ENCODE results near the gene TBCE. TPM values are rescaled to one million over a fixed set of nuclear protein-coding genes. Genes with fewer than 3 reads are reported as not detected.
"Not testable (repeated sequence)": the region's sequence is repeated elsewhere in the genome, so short reads cannot be mapped to it uniquely, and the experiment has no call there.

TBCE gene
- total and polyA plus RNA-seq, 9 of the 15 experiments (the other 6 are each of a cell fraction or from before 2014, with no cell fraction given): 52.6 to 92.1 (median 82.1) TPM

- intact Hi-C loops (cut with micrococcal nuclease); ATAC-seq; DNase-seq (ENCODE audit: extremely low read depth in 1 of 4, low spot score in 3 of 4); H3K9me1 ChIP-seq (ENCODE audit: control insufficient read depth, insufficient read depth, low read length); in situ Hi-C loops (cut with MboI); H4K20me1 ChIP-seq (replicated peaks; ENCODE audit: control insufficient read depth, insufficient read depth, low read length); H2AFZ ChIP-seq (ENCODE audit: low read depth, low read length); FAIRE-seq; CTCF ChIA-PET (ENCODE audit: low intra/inter-chr PET ratio); H3K4me1 ChIP-seq (replicated peaks in 1 of 2; ENCODE audit: control insufficient read depth in 2 of 2, insufficient read depth in 2 of 2, low read length in 2 of 2); H3K4me3 ChIP-seq; H3K27ac ChIP-seq (ENCODE audit: extremely low read depth, low read depth, low read length); H3K9ac ChIP-seq (ENCODE audit: insufficient read depth in 1 of 2, low read depth in 2 of 2, low read length in 2 of 2); H3K4me2 ChIP-seq (ENCODE audit: insufficient read depth, low read length); H3K27me3 ChIP-seq (ENCODE audit: control insufficient read depth in 2 of 2, insufficient read depth in 2 of 2, low read length in 2 of 2); H3K9me3 ChIP-seq (replicated peaks; ENCODE audit: control insufficient read depth, insufficient read depth, low read depth, low read length); BruUV-seq (replicated peaks): not testable (repeated sequence)
- POLR2A ChIA-PET: interaction anchor here (2.9 to 4.9 kb wide), 2 partner anchors 11 to 12 kb away, joined by 12 to 20 read pairs; partner anchors contain the start of gene TBCE
- 89% methylated on average over 11 of the region's 11 CpGs for WGBS (ENCODE audit: insufficient coverage, low coverage, missing lambda C conversion rate)
- Histone ChIP-seq H3K36me3 (ENCODE audit: control insufficient read depth, insufficient read depth, low read length) (peaks cover 65% of the 10 kb centered on the region), H3K79me2 (ENCODE audit: control insufficient read depth, insufficient read depth, low read length) (peaks cover 60% of the 10 kb centered on the region)
These were observed 11.0 kb downstream of the TBCE start for GRCh38 chr1:235378134-235378735.

GRCh38 chr1:235381955-235382739 is 14.9 kb downstream of the TBCE start:
- DNase-seq (ENCODE audit: extremely low read depth in 1 of 4, low spot score in 3 of 4); H3K4me2 ChIP-seq (ENCODE audit: insufficient read depth, low read length); POLR2A ChIA-PET; H4K20me1 ChIP-seq (replicated peaks; ENCODE audit: control insufficient read depth, insufficient read depth, low read length); CTCF ChIA-PET (ENCODE audit: low intra/inter-chr PET ratio); ATAC-seq; H3K4me3 ChIP-seq; H3K9me3 ChIP-seq (replicated peaks; ENCODE audit: control insufficient read depth, insufficient read depth, low read depth, low read length); H3K27ac ChIP-seq (ENCODE audit: extremely low read depth, low read depth, low read length); H3K27me3 ChIP-seq (ENCODE audit: control insufficient read depth in 2 of 2, insufficient read depth in 2 of 2, low read length in 2 of 2); FAIRE-seq; H3K9ac ChIP-seq (ENCODE audit: insufficient read depth in 1 of 2, low read depth in 2 of 2, low read length in 2 of 2); H3K9me1 ChIP-seq (ENCODE audit: control insufficient read depth, insufficient read depth, low read length); H3K4me1 ChIP-seq (replicated peaks in 1 of 2; ENCODE audit: control insufficient read depth in 2 of 2, insufficient read depth in 2 of 2, low read length in 2 of 2); BruUV-seq (replicated peaks); in situ Hi-C loops (cut with MboI); intact Hi-C loops (cut with micrococcal nuclease); H2AFZ ChIP-seq (ENCODE audit: low read depth, low read length): not testable (repeated sequence)
- no CpG with 5 or more reads among the region's 3 CpGs for WGBS (ENCODE audit: insufficient coverage, low coverage, missing lambda C conversion rate)
- 0 out of 2 replicates have a peak, but pooled peaks have one; percentile 40 for TF ChIP-seq BCOR (IDR thresholded peaks at IDR 0.05)
- TF ChIP-seq AFF1 (IDR thresholded peaks at IDR 0.05; ENCODE audit: low read depth in 1 of 2, partially characterized antibody in 2 of 2): peak in 1 of 2 experiments; percentile 97
- TF ChIP-seq KDM1A (IDR thresholded peaks at IDR 0.05): peak in 1 of 2 experiments; percentile 22; a peak in 1 of 4 replicates
- peak; percentile 67; the same call in 1 of the 2 replicates for TF ChIP-seq ZNF184 (CRISPR knock-in tag; IDR thresholded peaks at IDR 0.05)
- H3K79me2 ChIP-seq (ENCODE audit: control insufficient read depth, insufficient read depth, low read length): peaks cover 35% of the 10 kb centered on the region
- peaks cover 41% of the 10 kb centered on the region for H3K36me3 ChIP-seq (ENCODE audit: control insufficient read depth, insufficient read depth, low read length)
